DMS79 (cell line): ENCODE data around the gene OSER1.

Experiments used
- DNase-seq: peaks from one replicate; lab custom pipeline; 2025; lab: John Stamatoyannopoulos, UW

OSER1 gene

DNA sequence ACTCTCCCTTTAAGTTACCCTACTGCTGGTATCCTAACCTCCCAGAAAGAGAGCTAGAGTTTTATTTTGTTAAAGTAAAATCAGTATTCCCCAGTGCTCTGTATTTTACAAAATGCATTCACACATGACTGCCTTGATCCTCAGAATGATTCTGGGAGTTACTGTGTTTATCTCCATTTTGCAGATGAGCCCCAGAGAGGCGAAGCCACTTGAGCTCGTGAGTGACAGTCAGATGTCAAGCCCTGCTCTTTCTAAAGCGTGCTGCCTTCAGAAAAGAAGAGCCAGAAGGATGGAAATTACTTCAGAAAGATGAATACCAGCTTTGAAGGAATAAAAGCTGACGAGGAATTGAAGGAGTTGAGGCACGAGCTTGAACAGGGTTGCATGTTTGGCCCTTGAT is 14.1 kb upstream of the OSER1 start:
- no peak for DNase-seq

DNA sequence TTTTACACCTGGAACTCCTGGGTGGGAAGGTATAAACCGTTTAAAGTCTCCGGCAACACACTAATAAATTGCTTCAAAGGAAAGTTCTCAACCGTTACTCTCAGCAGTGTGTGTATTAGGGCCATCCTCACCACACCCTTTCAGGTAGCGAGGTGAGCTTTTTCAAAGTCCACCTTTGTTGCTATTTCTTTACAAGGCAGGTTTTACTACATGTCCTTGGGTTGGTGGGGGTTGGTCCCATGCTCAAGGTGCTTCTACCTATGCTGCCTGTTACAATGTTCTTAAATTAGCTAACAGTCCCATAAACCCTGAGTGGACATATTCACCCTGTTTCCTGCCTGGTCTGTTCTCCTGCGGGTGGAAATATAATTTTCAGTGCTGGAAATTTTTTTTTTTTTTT is 13.2 kb upstream of the OSER1 start:
- no peak for DNase-seq

DNA sequence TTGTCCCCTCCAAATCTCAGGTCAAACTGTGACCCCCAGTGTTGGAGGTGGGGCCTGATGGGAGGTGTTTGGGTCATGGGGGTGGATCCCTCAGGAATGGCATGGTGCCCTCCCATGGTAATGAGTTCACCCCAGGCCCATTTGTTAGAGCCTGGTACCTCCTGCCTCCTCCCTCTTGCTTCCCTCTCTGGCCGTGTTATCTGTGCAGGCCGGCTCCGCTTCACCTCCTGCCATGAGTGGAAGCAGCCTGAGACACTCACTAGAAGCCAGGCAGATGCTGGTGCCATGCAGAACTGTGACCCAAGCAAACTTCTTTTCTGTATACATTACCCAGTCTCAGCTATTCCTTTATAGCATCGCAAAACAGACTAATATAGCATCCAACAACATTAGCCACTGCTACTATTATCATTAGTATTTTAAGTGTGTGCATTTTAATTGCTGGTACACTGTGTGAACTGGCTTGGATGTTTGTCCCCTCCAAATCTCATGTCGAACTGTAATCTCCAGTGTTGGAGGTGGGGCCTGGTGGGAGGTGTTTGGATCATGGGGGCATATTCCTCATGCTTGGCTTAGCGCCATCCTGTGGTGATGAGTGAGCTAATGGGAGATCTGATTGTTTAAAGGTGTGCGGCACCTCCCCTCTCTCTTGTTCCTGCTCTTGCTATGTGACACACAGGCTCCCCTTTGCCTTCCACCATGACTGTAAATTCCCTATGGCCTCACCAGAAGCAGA is 12.2 kb upstream of the OSER1 start:
- DNase-seq: no peak

DNA sequence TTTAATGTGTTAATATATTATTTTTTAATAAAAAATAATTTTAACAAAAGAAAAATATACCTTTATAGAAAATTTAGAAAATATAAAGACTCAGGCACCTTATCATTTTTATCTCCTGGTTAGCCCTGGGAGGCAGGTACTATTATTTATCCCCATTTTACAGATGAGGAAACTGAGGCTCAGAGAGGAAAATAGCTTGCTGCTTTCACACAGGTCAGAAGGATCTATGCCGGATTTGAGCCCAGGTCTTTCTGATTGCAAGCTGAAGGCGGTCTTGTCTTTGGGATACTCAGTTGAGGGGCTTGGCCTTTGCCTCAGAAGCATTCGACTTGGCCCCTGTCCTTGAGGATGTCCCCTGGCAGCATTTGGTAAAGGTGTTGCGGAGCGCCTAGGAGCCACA is 11.5 kb upstream of the OSER1 start:
- no peak for DNase-seq

DNA sequence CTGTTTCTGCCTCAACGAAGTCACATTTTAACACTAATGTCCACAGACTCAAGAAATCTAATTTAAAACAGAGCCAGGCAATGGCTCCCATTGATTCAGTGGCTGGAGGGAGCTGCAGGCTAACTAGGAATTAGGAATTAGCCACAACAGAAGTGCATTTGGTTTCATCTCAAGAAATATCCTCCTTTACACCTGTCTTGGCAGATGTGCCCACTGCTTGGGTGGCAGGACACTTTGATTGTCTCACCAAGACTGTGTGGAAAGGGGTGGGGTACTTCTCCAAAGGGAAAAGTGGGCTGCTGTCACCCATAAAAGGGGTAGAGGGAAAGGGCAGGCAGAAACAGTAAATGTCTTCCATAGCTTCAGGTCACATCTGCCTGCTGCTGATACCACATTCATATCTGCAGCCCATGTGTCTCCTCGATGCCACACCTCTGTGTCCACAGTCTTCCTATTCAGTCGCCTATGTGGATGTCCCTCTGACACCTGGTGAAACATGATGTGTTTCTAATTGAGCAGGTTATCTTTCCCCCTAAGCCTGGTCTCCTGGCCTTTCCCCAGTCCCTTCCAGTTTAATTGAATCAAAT is 10.9 kb upstream of the OSER1 start:
- DNase-seq: no peak

DNA sequence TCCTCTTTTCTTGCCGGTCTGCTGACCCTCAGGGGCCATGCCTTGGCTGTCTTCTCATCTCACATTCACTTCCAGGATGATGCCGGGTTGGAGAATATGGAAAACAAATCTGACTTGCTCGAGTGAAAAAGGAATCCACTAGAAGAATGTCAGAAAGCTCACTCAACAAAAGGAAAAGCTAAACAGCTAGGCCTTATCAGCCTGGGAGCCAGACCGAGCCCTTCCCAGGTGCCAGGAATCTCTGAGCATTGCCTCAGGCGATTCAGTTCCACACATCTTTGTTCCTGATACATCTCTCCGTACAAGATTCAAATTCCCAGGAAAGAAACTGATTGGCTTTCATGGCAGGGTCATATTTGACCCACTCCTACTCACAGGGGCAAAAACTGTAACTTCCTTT is 9.2 kb upstream of the OSER1 start:
- DNase-seq: no peak

DNA sequence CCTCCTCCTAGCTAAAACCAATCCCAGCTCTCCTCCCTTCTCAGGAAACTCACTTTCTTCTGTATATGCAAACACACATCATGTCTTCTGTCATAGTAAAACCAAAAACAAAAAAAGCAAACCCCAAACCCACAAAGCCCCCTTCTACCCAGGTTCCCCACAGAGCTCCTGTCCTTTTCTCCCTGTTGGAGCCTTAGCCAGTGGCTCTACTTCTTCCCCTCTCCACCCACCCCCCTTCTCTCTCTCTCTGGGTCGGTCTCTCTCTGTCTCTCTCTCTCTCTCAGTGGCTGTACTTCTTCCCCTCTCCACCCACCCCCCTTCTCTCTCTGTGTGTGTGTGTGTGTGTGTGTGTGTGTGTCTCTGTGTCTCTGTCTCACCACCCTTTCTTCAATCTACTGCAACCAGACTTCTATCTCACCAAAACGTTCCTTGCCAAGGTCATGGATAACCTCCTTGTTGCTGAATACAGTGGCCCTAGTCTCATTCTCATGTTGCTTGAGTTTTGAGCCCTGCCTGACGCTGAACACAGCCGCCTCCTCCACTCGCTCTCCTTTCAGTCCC is 8.7 kb upstream of the OSER1 start:
- DNase-seq: no peak

DNA sequence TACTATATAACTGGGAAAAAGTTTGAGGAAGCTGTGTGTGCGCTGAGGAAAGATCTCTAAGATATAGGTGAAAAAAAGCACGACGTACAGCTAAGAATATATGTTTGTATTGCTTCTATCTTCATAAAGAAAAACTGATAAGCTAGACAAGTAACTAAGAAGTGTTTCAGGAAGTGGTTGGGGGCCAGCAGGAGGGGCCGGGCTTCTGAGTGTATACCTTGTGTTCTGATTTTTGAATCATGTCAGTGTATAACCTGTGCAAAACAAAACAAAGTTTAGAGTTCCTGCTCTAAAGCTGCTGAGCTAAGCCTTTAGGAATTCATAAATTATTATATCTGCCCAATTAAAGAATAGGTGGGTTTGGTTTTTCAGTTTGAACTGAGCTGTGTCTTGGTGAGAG is 7.9 kb upstream of the OSER1 start:
- no peak for DNase-seq

DNA sequence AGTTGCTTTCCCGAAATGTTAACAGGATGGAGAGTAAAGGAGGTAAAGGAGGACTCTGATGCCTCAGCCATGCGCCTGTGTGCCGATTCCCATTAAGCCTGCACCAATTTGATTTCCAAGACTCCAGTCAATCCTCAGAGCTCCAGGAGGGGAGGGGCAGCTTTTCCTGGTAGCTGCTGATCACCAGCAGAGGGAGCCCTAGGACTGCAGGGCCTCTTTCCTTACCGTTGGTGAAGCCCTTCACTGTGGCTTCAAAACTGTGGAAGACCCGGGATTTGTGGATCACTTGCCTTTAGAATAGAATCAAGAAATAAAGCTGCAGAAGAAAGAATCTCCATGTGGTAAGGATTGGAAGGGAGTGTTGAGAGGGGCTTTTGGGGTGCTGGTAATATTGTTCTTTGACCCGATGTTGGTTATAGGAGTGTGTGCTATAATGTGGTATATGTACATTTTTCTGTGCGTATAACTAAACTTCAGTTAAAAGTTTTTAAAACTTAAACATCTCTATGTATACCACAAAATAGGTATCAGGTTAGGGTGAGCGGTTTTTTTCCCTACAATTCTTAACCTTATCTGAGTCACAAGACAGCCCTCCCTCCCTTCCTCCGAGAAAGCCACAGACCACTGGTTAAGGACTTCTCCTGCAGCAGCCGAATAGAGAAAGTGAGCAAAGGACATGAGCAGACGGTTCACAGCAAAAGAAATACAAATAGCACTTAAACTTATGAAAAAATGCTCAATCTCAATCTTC is 6.9 kb upstream of the OSER1 start:
- peak; percentile 0 for DNase-seq

DNA sequence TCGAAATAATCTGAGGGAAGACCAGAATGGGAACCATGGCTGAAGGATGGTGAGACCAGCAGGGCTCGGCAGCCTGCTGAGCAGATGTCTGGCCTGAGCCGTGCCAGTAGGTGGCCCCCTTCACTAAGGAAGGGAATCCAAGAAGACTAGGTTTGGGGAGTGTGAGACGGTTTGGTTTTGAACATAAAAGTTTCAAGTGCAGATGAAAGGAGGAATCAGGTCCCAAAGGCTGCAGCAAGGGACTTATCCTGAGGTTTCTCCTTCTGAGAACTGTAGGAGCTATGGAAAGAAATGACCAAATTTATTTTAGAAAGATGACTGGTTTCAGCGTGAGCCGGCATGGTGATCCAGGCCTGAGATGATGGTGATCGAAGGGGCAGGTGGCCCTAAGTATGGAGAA is 4.6 kb upstream of the OSER1 start:
- peak; percentile 7 for DNase-seq

DNA sequence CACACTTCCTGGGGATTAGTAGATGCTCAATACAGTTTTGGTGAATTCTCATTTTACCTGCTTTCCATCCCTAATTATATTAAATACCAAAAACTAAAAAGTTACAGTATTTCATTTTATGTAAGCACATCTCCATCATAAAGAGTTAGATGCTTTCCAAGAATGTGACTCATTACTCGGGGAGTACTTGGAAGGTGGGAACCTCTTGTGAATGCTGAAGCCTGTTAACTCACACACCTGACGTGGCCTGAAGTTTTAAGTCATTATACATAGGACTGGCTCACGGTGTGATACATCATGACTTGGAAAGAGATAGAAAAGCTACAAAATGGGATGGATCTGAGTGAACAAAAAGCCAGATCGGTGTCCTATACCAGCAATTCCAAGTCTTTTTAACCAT is 2.2 kb upstream of the OSER1 start:
- no peak for DNase-seq

DNA sequence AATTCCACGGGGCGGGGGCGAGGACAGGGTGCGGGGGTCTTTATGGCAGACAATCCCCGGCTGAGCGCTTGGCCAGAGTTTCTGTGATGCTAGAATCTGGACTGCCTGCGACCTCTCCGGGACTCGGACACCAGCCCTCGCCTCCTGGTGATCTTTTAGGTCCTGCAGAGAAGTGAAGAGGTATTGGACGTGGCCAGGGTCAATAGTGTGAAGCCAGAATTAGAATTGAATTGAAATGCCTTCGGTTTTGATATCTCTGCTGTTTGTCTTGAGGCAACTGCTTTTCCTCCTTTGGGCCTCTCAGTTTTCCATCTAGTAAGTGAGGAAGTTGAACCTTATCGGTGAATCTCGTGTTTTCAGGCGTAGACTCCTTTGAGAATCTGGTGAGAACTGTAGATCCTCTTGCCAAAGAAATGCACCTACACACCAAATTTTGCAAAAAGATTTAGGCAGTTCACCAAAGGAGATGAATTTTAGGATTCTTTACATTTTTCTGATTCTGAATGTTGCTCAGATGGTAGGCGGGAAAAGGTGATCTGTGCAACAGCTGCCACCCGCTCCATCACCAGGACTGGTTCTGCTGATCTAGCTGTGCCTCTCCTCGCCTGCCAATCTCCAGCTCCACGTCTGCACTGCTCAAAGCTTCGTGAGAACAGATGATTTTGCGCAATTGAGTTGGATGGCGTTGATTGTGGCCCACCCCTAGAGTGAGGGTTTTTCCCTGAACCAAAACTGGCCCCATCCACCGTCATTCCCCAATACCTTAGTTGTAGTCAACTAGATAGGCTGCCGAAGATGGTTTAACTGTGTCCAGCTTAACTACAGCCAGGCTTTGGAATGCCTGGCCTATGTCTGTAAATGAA is 837 bp upstream of the OSER1 start:
- no peak for DNase-seq

DNA sequence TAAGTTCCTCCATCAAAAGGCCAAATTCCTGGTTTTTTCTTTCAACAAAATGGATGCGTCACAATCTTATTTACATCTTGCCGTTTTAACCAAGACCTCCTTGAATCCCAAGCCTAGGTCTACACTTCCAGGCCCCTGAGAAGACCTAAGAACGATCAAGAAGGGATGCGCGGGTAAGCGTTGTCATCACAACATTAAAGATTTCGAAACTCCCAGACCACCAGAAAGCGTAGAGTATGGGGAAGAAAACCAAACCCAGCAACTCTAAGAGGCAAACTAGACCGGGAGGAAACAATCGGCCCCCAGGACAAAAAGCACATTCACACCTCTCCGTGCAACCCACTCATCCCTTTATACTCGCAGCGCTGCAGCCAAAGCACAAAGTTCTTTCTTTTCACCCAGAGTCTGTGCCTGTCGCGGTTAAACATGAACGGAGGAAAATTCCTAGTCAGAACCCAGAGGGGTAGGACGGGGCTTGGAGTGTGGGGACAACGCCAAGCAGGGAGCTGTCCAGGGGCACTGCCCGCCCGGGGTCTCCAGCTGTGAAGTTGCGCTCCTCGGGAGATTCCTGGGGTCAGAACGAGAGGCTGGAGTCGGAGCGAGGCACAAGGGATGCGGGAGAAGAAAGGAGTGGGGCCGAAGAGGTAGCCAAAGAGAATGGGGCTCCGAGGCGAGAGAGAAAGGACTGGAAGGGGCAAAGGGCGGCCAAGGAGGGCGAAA is 725 bp downstream of the OSER1 start:
- no peak for DNase-seq

DNA sequence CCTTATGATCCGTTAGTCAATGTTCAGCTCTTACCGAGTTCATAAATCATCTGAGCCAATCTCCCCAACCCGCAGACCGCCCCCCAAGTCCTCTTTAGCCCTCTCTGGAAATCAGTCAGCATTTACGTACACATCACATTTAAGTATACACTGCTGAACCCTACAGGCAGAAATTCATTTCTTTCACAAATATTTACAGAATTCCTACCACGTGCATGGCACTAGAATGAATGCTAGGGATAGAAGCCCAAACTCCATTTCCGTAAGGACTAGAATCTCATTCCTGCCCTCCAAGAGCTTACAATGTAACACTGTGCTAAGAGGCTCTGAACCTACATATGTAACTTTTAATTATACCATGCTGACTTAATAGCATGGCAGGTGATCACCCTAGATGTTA is 1.8 kb downstream of the OSER1 start:
- no peak for DNase-seq

DNA sequence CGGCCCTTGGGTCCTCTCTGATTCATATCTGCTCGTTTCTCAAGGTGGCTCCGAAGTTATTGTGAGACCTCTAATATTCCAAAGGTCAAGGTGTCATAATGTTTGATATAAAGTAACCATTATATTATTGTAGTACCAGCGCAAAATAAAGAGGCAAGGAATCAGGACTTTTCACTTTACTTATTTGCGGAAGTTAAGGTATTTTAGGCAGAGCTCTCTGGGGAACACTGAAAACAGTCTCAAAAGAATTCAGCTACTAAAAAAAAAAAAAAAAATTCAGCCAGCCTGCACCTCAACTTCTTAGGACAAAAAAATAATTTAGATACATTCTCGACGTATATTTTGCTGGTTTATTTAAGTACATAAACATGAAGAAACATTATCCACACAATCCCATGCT is 2.4 kb downstream of the OSER1 start:
- DNase-seq: no peak

DNA sequence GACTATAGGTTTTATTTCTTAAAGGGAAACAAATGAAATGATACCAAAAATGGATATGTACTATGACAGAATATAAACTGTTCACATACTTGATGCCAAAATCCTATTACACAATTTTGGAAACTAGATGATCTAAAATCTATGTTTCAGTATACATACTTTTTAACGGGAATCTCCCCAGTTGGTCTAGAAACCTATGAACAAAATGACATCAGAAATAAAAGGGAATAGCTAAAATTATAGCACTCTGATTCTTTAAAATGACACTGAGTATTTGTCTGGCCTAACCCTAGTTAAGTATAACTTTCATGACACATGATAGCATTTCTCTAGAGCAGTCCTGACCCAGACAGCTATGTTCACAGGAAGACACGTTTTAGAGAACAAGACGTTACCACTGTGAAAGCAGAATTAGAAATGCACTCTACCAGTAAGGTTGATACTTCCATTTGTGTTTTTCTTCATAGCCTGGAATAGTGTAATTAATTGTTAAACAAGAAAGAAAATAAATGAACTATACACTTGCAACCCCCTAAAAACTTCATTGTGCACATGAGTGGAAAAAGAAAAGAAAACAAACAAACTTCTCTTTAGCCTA is 3.3 kb downstream of the OSER1 start:
- no peak for DNase-seq

DNA sequence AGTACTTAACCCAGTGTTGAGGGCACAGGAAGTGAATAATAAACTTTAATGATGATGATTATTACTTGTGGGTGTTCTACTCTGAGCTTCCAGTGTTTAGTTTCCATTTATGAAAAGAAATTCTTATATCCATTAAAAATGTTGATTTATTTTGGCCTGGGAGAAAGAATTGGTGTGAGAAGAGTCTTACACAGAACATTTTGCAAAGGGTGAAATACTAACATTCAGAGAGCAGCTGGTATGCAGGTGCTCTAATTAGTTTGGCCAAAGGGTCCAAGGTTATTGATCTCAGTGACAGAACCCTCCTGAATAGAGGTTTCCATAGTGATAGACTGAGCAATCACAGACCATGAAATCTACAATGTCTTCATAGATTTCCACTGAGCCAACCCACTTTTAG is 4.4 kb downstream of the OSER1 start:
- DNase-seq: no peak

DNA sequence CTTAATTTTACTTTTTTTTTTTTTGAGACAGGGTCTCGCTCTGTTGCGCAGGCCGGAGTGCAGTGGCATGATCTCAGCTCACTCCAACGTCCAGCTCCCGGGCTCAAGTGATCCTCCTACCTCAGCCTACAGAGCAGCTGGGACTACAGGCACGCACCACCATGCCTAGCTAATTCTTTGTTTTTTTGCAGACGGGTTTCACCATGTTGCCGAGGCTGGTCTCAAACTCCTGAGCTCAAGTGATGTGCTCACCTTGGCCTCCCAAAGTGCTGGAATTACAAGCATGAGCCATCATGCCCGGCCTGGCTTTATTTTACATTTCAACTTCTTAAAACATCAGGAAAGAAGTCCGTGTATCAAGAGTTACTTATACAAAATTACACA is 5.7 kb downstream of the OSER1 start:
- no peak for DNase-seq

DNA sequence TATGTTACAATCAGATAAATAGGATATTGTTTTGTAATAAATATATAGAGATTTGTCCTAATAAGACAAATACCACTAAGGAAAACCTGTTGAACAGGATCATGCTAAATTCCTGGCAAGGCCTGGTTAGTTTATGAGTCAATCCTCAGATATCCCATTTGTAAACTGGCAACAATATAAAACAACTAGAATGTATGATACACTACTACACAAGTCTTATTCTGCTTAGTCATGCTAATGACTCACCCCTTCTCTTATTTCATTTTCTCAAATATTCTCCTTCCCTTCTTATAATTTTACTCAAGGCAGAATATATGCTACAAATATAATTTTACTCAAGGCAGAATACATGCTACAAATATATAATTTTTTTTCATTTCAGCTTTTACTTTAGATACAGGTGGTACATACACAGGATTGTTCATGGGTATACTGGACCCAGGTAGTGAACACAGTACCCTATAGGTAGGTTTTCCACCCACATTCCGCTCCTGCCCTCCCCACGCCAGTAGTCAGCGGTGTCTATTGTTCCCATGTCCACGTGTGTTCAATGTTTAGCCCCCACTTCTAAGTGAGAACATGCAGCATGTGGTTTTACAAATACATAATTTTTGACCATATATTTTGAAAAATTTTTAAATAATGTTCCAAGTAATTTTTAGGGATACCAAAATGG is 6.3 kb downstream of the OSER1 start:
- DNase-seq: no peak

DNA sequence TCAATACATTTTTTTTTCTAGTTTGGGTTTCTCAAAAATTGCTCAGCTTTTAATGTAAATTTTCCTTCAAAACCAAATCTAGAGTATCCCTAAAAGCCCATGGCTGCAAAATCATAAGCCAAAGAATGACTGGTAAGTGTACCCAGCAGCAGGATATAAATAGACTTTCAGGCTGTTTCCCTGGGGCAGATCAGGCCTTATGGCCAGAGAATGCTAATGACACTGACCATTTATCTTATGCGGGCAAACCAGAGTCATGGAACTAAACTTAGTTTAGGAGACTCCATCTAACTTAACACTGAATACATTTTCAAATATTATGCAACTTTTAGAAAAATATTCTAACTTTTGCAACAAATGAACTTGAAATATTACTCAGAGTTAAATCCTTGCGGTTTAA is 7.4 kb downstream of the OSER1 start:
- DNase-seq: no peak

DNA sequence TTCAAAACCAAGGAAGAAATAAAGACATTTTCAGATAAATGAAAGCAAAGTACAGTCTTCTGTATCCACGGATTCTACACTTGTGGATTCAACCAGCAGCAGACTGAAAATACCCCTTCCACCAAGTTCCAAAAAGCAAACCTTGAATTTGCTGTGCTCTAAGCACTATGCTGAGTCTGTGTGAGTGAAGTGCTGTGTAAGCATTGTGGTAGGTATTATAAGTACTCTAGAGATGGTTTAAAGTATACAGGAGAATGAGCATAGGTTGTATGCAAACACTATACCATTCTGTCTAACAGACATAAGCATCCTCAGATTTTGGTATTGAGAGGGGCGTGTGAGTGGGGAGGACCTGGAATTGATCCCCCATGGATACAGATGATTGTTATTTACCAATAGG is 9.6 kb downstream of the OSER1 start:
- no peak for DNase-seq
